Fibroblast of skin of back (primary cell): ENCODE results near the gene NUAK2.

Experiments
- DNase-seq: peaks from one replicate; pipeline ENCODE4 v3.0.0-alpha.2; 2013

Gene NUAK2

DNA sequence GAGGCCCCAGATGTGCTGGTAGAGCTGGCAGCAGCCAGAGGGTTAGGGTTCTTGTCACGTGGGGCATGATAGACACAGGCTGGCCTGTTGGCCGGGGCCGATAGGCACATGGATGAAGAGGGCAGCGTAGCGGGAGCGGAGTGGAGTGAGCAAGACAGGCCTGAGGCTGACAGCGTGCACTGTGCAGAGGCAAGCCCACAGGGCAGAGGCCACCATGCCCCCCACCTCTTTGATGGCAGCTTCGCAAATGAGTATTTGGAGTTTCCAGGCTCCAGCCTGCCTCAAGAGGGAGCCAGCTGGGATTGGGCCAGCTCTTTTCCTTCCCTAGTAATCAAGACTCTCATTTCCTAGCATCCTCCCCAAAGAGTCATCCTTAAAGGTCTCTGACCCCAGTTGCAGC, 50.3 kb downstream of the NUAK2 start:
- no peak for DNase-seq

DNA sequence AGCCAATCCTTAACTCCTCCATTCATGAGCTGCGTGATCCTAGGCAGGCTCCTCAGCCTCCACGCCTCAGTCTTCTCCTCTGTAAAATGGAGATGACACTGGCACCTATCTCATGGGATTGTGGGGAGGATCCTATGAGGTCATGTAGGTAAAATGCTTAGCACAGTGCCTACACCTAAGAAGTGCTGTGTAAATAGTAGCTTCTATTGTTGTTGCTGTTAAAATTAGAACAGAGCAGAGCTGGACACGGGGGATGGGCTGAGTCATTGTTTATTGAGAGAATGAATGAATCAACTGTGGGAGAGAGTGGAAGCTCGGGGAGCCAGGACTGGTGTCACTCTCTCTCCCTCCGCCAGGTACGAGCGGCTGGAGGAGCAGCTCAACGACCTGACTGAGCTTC, 50.8 kb downstream of the NUAK2 start:
- DNase-seq = peak; percentile 71

DNA sequence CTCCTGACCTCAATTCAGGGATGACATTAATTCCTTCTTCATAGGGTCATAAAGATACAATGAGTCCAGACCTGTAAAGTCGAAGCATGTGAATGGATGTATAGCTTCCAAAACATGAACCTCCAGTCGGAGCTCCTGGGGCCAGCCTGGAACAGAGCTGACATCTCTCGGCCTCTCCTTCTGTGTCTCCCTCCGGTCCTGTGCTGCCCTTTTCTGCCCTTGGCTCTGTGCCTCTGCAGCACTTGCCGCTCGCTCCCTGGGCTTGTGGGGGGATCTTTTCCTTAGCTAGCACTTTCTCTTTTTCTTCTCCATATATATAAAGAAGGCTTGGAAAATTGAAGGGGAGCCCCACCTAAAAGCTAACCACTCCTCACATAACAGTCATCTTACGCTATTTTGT, 51.3 kb downstream of the NUAK2 start:
- DNase-seq = no peak

DNA sequence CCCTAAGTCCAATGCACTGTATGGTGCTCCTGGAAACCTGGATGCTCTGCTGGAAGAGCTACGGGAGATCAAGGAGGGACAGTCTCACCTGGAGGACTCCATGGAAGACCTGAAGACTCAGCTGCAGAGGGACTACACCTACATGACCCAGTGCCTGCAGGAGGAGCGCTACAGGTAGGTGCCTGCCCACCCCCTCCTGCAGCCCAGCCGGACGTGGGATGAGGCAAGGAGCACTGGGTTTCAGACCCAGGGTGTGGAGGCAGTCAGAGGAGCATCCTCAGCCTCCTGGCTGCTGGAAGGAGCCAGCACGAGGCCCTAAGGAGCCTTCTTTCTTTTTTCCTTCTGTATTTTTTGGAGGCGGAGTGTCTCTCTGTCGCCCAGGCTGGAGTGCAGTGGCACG, 51.8 kb downstream of the NUAK2 start:
- no peak for DNase-seq

DNA sequence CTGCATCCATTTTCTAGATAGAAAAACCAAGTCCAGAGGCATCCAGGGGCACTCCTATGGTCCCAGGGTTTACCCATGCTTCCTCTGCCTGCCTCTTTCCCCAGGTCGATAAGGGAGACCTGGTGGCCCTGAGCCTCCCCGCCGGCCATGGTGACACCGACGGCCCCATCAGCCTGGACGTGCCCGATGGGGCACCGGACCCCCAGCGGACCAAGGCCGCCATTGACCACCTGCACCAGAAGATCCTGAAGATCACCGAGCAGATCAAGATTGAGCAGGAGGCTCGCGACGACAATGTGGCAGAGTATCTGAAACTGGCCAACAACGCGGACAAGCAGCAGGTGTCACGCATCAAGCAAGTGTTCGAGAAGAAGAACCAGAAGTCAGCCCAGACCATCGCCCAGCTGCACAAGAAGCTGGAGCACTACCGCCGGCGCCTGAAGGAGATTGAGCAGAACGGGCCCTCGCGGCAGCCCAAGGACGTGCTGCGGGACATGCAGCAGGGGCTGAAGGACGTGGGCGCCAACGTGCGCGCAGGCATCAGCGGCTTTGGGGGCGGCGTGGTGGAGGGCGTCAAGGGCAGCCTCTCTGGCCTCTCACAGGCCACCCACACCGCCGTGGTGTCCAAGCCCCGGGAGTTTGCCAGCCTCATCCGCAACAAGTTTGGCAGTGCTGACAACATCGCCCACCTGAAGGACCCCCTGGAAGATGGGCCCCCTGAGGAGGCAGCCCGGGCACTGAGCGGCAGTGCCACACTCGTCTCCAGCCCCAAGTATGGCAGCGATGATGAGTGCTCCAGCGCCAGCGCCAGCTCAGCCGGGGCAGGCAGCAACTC, 52.5 kb downstream of the NUAK2 start:
- no peak for DNase-seq

DNA sequence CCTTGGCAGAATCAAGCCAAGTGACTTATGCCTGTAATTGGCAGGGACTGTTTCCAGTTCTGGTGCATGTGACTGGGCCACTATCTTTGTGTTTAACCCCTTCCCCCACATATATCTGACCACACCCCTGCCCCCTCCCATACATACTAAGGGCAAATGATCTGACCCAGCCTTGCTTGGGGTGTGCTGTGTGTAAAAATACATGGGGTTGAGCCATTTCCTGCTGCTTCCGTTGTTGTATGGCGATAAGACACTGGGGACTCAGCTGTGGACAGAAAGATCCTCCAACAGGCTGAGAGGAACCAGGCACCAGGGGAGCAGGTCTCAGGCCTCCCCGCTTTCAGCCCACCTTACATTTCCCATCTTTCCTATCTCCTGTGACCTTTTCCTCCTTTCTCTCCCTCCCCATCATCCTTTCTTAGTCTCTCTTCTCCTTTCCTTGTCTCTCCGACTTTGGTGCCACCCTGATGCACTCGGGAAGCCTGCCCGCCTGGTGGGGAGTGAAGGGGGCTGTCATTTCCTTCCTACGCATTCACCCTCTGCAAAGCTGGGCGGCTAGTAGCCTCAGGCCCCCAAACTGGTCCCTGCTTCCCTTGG, 54.1 kb downstream of the NUAK2 start:
- DNase-seq = no peak

DNA sequence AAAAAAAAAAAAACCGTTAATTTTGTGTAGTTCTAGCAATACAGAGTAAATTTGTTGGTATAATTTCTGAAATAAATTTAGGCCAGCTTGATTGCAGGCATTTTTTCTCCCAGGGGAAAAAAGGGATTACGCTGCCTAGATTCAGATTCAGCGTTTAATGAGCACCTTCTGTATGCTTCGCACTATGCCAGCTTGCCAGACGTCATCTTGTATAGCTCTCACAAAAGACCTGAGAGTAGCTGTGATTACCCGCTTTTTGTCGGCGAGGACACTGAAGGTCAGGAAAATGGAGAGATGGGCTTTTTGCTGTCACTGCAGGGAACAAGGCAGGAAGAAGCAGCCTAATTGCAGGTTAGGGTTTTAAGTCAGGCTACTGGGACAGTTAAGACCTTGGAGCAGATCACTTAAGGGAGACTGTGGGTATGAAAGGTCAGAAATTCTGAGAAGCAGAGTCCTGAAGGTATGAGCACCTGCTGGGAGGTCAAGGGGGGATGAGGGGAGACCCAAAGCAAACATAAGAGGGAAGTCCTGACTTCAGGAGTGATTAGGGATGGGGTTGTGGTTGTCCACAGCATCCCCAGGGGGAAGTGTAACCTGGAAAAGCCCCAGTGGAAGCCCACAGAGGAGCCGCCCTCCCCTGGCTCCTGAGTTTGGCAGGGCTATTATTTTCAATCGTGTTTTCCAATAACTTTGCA, 54.8 kb downstream of the NUAK2 start:
- no peak for DNase-seq

DNA sequence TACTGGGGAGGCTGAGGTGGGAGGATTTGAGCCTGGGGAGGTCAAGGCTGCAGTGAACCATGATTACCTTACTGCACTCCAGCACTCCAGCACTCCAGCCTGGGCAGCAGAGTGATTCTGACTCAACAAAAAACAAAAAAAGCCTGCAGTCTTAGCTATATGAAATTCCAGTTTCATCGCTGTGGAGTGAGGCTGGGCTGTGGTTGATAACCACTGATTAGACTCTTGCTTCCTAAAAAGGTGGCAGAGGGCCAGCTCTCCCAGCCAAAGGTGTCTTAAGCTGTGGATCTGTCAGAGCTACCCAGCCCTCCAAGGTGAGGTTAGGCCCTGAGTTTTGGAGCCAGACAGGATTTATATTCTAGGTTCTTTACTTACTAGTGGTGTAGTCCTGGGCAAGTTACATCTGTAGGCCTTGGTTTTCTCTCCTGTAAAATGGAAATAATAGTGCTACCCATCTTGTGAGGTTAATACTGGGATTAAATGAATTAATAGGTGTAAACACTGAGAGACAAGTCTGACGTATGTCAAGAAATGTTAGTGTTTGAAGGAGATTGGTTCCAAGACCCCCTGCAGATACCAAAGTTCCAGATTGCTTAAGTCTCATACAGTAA, 57.9 kb downstream of the NUAK2 start:
- no peak for DNase-seq

DNA sequence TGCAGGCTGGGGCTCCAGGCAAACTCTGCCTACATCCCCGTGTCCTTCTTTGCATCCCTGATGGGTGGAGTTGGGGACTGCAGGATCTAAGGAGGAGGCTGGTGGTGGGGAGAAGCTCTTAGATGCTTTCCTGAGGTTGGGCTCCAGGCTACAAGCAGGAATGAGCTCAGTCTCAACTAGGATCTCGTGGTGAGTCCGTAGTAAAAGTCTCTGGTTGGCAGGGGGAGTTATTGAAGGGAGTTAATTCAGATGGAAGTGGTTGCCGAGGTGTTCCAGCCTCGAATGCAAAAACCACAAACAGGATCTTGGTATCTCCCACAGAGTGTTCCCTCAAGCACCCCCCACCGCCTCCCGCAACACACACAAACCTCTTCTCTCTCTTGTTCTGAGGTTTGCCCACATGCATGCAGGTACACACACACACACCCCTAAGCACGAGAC, 58.8 kb downstream of the NUAK2 start:
- DNase-seq = no peak

DNA sequence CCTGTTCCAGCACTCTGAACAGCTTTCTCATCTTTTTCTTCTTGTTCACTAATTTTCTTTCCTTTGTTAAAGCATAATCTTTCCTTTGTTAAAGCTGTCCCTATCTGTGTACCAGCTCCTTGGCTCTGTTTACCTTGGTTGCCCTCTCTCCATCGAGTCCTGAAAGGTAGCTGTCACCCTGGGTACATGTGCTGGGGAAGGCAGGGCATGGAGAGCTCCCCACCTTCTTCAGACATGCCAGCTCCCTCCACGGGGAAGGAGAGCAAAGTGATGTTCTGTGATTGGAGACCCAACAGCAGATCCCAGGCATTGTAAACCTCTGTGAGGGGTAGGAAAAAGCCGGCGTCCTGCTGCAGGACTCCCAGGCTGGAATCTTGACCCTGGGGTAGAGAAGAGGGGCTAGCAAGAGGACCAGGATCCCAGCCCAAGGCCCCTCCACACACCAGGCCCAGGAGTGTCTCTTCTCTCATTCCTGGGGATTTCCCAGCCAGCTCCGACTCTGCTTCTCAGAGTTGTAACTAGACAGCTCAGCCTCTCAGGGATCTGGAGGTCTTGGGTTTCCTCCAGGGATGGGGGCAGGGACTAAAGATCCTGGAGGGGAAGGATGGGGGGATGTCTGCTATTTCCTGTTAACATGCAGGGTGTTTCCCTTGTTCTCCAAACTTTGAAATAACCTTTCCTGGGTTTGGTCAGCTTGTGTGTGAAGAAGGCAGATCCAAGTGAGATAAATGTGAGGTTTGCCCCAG, 59.4 kb downstream of the NUAK2 start:
- peak; percentile 72 for DNase-seq

DNA sequence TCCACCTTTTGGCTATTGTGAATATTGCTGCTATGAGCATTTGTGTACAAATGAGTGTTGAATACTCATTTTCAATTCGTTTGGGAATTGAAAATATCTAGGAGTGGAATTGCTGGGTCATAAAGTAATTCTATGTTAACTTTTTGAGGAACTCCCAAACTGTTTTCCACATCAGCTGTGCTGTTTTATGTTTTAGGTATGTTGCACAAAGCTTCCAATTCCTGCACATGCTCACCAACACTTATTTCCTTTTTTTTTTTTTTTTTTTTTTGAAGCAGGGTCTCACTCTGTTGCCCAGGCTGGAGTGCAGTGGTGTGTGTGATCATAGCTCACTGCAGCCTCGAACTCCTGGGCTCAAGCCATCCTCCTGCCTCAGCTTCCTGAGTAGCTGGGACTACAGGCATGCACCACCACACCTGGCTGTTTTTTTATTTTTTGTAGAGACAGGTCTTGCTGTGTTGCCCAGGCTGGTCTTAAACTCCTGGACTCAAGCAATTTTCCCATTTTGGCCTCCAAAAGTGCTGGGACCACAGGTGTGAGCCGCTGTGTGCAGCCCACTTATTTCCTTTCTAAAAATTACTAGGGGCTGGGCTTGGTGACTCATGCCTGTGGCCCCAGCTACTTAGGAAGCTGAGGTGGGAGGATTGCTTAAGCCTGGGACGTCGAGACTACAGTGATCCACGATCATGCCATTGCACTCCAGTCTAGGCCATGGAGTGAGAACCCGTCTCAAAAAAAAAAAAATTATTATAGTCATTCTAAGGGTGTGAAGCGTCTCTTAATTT, 60.4 kb downstream of the NUAK2 start:
- peak; percentile 32 for DNase-seq

DNA sequence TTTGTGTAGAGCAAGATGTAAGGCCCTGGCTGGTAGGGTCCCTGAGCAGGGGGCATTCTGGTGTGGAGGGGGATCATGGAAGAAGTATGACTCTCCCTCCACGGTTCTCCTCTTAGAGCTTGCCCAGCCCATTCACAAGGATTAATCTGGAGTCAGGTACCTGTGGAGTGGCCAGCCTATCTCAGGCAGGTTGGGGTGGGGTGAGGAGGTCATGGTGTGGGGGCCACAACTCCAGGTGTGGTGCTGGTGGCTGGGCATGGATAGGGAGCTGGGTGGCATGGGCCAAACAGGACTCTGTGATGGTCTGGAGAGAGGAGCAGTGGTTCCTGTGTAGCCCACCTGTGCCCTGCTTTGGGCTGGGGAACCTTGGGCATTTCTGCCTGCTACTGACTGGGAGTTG, 61.5 kb downstream of the NUAK2 start:
- DNase-seq = no peak

DNA sequence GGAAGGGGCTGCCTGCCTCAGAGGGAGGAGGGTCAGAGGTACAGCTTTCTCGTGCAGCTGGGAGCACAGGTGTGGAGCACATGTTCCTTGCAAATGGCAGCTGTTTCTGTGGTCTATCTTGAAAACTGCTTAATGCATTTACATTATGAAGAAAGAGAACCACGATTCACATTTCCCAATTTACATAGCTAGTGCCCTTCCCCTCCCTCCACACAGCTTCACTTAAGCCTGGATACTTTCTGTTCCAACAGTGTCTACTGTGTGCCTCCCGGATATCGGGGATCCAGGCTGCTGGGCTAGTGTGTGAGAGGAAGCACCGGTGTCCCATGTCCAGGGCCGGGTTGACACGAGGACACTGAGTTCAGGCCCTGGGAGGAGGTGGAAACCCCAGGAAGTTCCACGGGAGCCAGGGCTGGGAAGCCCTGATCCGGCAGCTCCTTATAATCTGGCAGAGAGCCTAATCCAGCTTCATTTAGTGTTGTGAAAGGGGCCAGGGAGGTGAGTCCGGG, 62.2 kb downstream of the NUAK2 start:
- DNase-seq = no peak

DNA sequence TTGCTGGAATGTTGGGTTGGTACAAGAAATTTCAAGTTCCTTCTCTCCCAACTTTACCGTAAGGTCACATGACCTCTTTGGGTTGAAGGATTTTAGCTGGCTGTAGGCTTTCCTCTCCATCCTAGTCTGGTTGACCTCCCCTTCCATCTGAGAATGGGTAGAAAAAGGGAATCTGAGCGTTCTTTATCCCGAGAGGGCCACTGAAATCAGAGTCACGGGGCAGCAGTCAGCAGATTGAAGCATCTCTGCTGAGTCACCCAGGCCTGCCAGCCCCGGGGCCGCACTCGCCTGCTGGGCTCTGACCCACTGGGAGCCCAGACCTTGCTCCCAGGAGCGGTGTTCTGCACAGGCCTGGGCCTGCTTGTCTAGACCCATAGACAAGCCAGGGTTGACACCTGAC, 62.8 kb downstream of the NUAK2 start:
- peak; percentile 54 for DNase-seq

DNA sequence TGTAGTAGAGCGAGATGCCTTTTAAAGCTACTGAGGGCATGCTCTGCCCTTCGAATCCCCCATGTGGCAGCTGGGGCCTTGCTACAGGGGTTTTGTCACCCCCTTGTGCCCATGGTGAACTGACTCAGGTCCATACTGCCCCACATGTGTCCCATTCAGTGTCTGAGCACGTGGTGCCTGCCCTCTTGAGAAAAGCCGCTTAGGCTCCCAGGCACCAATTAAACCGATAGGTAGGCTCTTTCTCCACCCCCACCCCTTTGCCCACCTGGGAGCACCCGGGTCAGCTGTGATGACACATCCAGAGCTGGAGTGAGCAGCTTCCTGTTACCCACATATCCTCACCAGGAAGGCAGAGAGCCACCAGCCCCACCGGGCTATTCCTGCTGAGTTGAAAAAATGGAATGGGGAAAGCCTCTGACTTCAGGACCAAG, 63.3 kb downstream of the NUAK2 start:
- peak; percentile 46 for DNase-seq

DNA sequence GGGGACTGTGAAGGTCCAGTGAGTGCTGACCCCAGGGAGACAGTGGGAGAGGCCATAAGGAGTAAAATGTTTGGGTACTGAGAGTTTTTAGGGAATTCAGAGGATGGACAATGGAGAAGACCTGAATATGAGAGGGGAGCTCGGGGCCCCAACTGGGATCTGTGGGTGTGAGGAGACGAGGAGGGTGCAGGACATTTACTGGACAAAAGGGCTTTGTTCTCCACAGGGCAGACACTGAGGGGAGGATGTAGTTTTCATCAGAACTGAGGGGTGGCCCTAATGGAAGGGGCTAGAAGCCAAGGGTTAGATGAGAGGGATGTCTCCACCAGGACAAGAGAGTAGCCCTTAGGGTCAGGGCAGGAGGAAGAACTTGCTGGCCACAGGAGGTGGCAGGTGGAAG, 63.8 kb downstream of the NUAK2 start:
- no peak for DNase-seq

DNA sequence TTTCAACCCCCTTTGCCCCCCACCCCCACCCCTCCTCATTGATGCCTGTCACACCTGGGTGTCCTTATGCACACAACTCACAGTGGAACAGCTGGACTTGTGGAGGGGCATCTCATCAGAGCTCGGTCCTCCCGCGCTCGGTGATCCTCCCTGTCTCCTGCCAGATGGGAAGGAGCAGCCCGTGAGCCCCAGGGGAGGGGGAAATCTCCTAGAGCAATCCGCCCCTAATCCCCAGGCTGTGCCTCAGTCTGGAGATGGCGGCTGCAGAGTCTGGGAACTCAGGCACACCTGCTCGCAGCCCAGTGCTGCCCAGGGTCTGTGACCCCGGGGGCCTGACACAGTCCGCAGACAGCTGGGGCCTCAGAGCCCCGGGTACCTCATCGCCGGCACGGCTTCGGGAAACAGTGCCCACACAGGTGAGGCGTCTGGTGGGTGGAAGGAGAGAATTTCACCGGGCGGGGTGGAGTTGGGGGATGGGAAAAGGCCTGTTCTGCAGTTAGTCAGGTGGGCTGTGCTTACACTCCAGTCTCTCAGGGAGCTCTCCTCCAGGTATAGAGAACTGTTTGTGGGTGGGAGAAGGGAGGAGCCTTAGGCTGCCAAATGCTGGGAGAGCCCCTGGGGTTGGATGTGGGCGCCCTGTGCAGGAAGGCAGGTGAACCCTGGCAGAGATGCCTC, 64.5 kb downstream of the NUAK2 start:
- DNase-seq = no peak

DNA sequence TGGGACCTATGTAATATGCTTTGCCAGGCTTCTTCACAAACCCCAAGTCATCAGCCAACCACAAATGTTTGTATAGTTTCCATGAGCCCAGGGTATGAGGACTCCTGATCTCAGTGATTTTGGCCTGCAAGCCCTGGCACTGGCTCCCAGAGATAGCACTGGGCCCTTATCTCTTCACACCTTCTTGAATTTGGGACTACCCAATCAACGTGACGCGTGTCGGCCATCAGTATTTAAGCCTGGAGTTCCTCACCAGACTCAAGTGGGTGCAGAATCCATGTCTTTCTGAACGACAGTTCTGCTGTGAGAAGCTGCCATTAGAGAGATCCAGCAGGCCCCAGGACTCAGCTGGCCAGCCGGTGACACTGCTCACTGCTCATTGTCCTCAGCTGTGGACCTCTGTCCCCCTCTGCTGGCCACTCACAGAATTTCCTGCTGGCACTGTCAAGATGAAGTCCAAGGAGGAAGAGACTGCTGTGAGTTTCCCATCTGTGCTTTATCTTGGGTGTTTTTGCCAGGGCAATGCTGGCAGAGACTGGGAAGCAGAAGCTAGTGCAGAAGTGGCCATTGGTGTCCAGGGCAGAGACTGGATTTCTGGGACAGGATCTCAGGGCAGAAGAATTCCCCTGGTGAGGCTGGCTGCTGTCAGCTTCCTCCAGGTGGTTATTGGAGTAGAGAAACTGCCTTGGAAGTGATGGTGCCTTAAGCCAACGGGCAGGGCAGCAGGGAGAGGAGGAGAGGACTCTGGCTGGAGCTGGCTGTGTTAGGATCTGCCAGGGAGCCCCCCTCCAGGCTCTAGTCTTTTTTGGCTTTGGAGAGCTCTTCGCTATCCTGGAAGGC, 65.4 kb downstream of the NUAK2 start:
- DNase-seq = peak; percentile 79
